A673 (cell line): ENCODE results near the gene CLEC12A. TPM values are rescaled to one million over a fixed set of nuclear protein-coding genes. Genes with fewer than 3 reads are reported as not detected.

Experiments
- BruUV-seq: library from RNA; stranded (reverse); fragments of 400-500 nt; replicated peaks from 2 replicates; lab custom pipeline; 2021; lab: Mats Ljungman, UMichigan
- CTCF ChIA-PET: fragments of 300-600 bp; sonication (Branson Sonifier 250); formaldehyde crosslinking; loops from one replicate; lab custom pipeline; 2022; ENCODE audit warnings: antibody characterized with exemption; lab: Charles Lee
- POLR2A ChIA-PET: fragments of 300-600 bp; sonication (Branson Sonifier 250); formaldehyde crosslinking; loops from one replicate; lab custom pipeline; 2022; ENCODE audit warnings: antibody characterized with exemption; ENCODE audit not compliant: low non-redundant PET; lab: Charles Lee
- DNase-seq: peaks from one replicate; pipeline ENCODE4 v3.0.0-alpha.2; 2015; ENCODE audit warnings: low spot score
- H3K27ac ChIP-seq: fragments of 200-600 bp; sonication (generic); 2 replicates; pipeline ENCODE4 v1.5.1; 2016; ENCODE audit warnings: mixed run types, low read depth, mild to moderate bottlenecking, mixed read lengths, antibody characterized with exemption, low read length; ENCODE audit not compliant: poor library complexity, severe bottlenecking
- H3K27me3 ChIP-seq: fragments of 200-600 bp; sonication (generic); replicated peaks from 2 replicates; pipeline ENCODE4 v1.6.1; 2017; ENCODE audit warnings: mixed run types, low read depth, mild to moderate bottlenecking, mixed read lengths, antibody characterized with exemption, low read length; ENCODE audit not compliant: insufficient read depth, poor library complexity
- H3K36me3 ChIP-seq: fragments of 200-600 bp; sonication (generic); 2 replicates; pipeline ENCODE4 v1.6.1; 2016; ENCODE audit warnings: mixed run types, mild to moderate bottlenecking, mixed read lengths, antibody characterized with exemption, low read length; ENCODE audit not compliant: insufficient read depth, poor library complexity, severe bottlenecking
- H3K4me1 ChIP-seq: fragments of 200-600 bp; sonication (generic); 2 replicates; pipeline ENCODE4 v1.6.1; 2017; ENCODE audit warnings: mixed run types, mild to moderate bottlenecking, mixed read lengths, antibody characterized with exemption, low read length; ENCODE audit not compliant: insufficient read depth, poor library complexity, severe bottlenecking
- H3K4me3 ChIP-seq: fragments of 200-600 bp; sonication (generic); 2 replicates; pipeline ENCODE4 v1.5.1; 2016; ENCODE audit warnings: low read depth, mixed run types, mild to moderate bottlenecking, mixed read lengths, low read length; ENCODE audit not compliant: poor library complexity, severe bottlenecking
- H3K9me3 ChIP-seq: fragments of 200-600 bp; sonication (generic); 2 replicates; pipeline ENCODE4 v1.6.1; 2016; ENCODE audit warnings: mixed run types, low read depth, mild to moderate bottlenecking, mixed read lengths, antibody characterized with exemption, low read length; ENCODE audit not compliant: poor library complexity, severe bottlenecking
- CTCF ChIP-seq: fragments of 300-800, 200-600 bp; sonication (generic); conservative IDR thresholded peaks from 2 replicates; pipeline ENCODE4 v1.5.1; 2017; ENCODE audit warnings: low read depth, mild to moderate bottlenecking, antibody characterized with exemption, low read length, moderate library complexity, mixed read lengths
- EZH2 ChIP-seq: fragments of 200-600 bp; sonication (generic); IDR thresholded peaks from 2 replicates; pipeline ENCODE4 v1.6.1; 2017; ENCODE audit warnings: borderline replicate concordance, low read depth, mild to moderate bottlenecking, mixed read lengths, antibody characterized with exemption, low read length; ENCODE audit not compliant: poor library complexity, severe bottlenecking
- intact Hi-C: fragments of 100-400 bp; cut with micrococcal nuclease; formaldehyde crosslinking; loops from one replicate; pipeline ENCODE4 v1.10.0; 2022; ENCODE audit not compliant: unreplicated experiment
- total RNA-seq: library from RNA; stranded (reverse); gene quantifications from 2 replicates; pipeline ENCODE4 v1.2.3, GENCODE V29; 2021

Gene CLEC12A
- total RNA-seq, 1 experiment from 2014 or later, result not detected

- ChIA-PET CTCF (no interaction called here), POLR2A (no interaction called here)
- H3K36me3 ChIP-seq, result no peaks in the 10 kb centered on the region
- H3K4me3 ChIP-seq, result no peak overlapping the region
- H3K4me1 ChIP-seq, result no peaks in the 10 kb centered on the region
- no peak for DNase-seq
- TF ChIP-seq CTCF, result no peak
- no peak for TF ChIP-seq EZH2
- H3K27me3 ChIP-seq, result peaks cover 42% of the 10 kb centered on the region
- no peaks in the 10 kb centered on the region for H3K9me3 ChIP-seq
- BruUV-seq, result no TSS peak
- intact Hi-C loops, result no loop called here
- H3K27ac ChIP-seq, result no peak overlapping the region
Observed at GRCh38 chr12:9992296-9992695, 21.1 kb downstream of the CLEC12A start.

- no peaks in the 10 kb centered on the region for H3K9me3 ChIP-seq
- BruUV-seq, result no TSS peak
- H3K27ac ChIP-seq, result no peak within 1 kb of the TSS
- H3K36me3 ChIP-seq, result no peaks in the 10 kb centered on the region
- ChIA-PET CTCF (no interaction called here), POLR2A (no interaction called here)
- no peak for TF ChIP-seq EZH2
- no peak for TF ChIP-seq CTCF
- peaks cover 14% of the 10 kb centered on the region for H3K27me3 ChIP-seq
- intact Hi-C loops, result no loop called here
- DNase-seq, result no peak
- no peak within 1 kb of the TSS for H3K4me3 ChIP-seq
- H3K4me1 ChIP-seq, result no peaks in the 10 kb centered on the region
Observed at GRCh38 chr12:9999016-9999415, 27.8 kb downstream of the CLEC12A start, which contains the start of gene CLEC1B. CLEC1B (minus strand) TSS chr12:9999121; CDS start chr12:9999100, 21 bp downstream.

- H3K36me3 ChIP-seq, result no peaks in the 10 kb centered on the region
- peaks cover 4% of the 10 kb centered on the region for H3K27me3 ChIP-seq
- no peak overlapping the region for H3K27ac ChIP-seq
- BruUV-seq, result no TSS peak
- POLR2A ChIA-PET, result no interaction called here
- H3K4me3 ChIP-seq, result no peak overlapping the region
- H3K4me1 ChIP-seq, result no peaks in the 10 kb centered on the region
- TF ChIP-seq EZH2 (no peak), CTCF (no peak)
- CTCF ChIA-PET, result no interaction called here
- intact Hi-C loops, result no loop called here
- no peak for DNase-seq
- H3K9me3 ChIP-seq, result no peaks in the 10 kb centered on the region
Observed at GRCh38 chr12:10001171-10001776, 30.1 kb downstream of the CLEC12A start.
